Activated CD8-positive, alpha-beta memory T cell treated with anti-CD3 and anti-CD28 coated beads for 36 hours (primary cell): ENCODE results near the gene PSME2. TPM values are rescaled to one million over a fixed set of nuclear protein-coding genes. Genes with fewer than 3 reads are reported as not detected.

Experiments used
- CTCF ChIA-PET: fragments of 350-600 bp; sonication (Branson Sonifier 250); formaldehyde crosslinking; loops from one replicate; lab custom pipeline; 2021; ENCODE audit warnings: antibody characterized with exemption; lab: Charles Lee
- POLR2A ChIA-PET: fragments of 350-600 bp; sonication (Branson Sonifier 250); formaldehyde crosslinking; loops from one replicate; lab custom pipeline; 2021; ENCODE audit warnings: antibody characterized with exemption; lab: Charles Lee
- total RNA-seq, 2 experiments: library from RNA; stranded (reverse); gene quantifications; one replicate each; pipeline ENCODE4 v1.2.3, GENCODE V29; 2021

Gene PSME2
- total RNA-seq, 2 experiments from 2014 or later = 381 to 388 TPM

- ChIA-PET CTCF (interaction anchor here (0.6 to 3.2 kb wide), 12 partner anchors 12 to 218 kb away, joined by 3 to 13 read pairs (median 6); partner anchors contain the start of genes EMC9, IRF9, PSME1 and PSME2), POLR2A (interaction anchor here (1.0 to 3.6 kb wide), 10 partner anchors 20 to 128 kb away, joined by 3 to 31 read pairs (median 9); partner anchors contain the start of genes CHMP4A, EMC9, IRF9 and PCK2)
Measured at GRCh38 chr14:24114532-24115421, 31.6 kb downstream of the PSME2 start, which contains the start of the genes DCAF11 and NRL. TSS of gene DCAF11 (plus strand) at chr14:24114777. CDS start at chr14:24115595, 818 bp downstream. TSS of gene NRL (minus strand) at chr14:24114949. CDS start at chr14:24082848, 32,101 bp downstream.

- CTCF ChIA-PET = interaction anchor here (0.6 to 3.2 kb wide), 10 partner anchors 14 to 1183 kb away, joined by 3 to 13 read pairs (median 4); partner anchors contain the start of genes EMC9, IRF9, PSME1 and PSME2
- POLR2A ChIA-PET = interaction anchor here (1.0 to 3.6 kb wide), 9 partner anchors 19 to 128 kb away, joined by 3 to 31 read pairs (median 10); partner anchors contain the start of genes CHMP4A, EMC9, IRF9 and PCK2
Measured at GRCh38 chr14:24113801-24114531, 32.4 kb downstream of the PSME2 start.

GRCh38 chr14:24113379-24113800 is 33.0 kb downstream of the PSME2 start:
- ChIA-PET POLR2A (interaction anchor here (1.0 to 3.6 kb wide), 7 partner anchors 19 to 100 kb away, joined by 3 to 31 read pairs (median 16); partner anchors contain the start of genes CHMP4A, IRF9, PCK2 and PSME1), CTCF (interaction anchor here (0.6 to 3.2 kb wide), 5 partner anchors 13 to 1182 kb away, joined by 4 to 13 read pairs (median 5); partner anchors contain the start of genes EMC9, IRF9 and PSME1)

GRCh38 chr14:24110523-24110922 is 35.9 kb downstream of the PSME2 start:
- ChIA-PET CTCF (interaction anchor here (1.0 to 3.9 kb wide), 4 partner anchors 16 to 53 kb away, joined by 4 to 25 read pairs (median 6); partner anchors contain the start of gene PCK2), POLR2A (no interaction called here)

- ChIA-PET POLR2A (interaction anchor here (0.7 kb wide), 3 partner anchors 15 to 222 kb away, joined by 3 to 7 read pairs (median 6); no protein-coding TSS in a partner anchor), CTCF (interaction anchor here (0.6 to 3.9 kb wide), 7 partner anchors 15 to 1100 kb away, joined by 3 to 25 read pairs (median 5); partner anchors contain the start of gene PCK2)
Measured at GRCh38 chr14:24110060-24110459, 36.4 kb downstream of the PSME2 start.

- POLR2A ChIA-PET = interaction anchor here (0.7 to 2.0 kb wide), 5 partner anchors 15 to 925 kb away, joined by 4 to 13 read pairs (median 6); partner anchors contain the start of genes IRF9, PCK2 and PSME1
- CTCF ChIA-PET = interaction anchor here (0.5 to 5.6 kb wide), 21 partner anchors 13 to 1169 kb away, joined by 3 to 70 read pairs (median 5); partner anchors contain the start of genes CARMIL3, DHRS4L2, EMC9 and IRF9
Measured at GRCh38 chr14:24108336-24108874, 38.0 kb downstream of the PSME2 start.

GRCh38 chr14:24106672-24107271 is 39.6 kb downstream of the PSME2 start:
- ChIA-PET POLR2A (interaction anchor here (0.7 to 0.8 kb wide), 2 partner anchors 12 to 53 kb away, joined by 3 read pairs; no protein-coding TSS in a partner anchor), CTCF (interaction anchor here (1.0 to 5.6 kb wide), 6 partner anchors 12 to 54 kb away, joined by 3 to 70 read pairs (median 12); partner anchors contain the start of genes IRF9 and PCK2)

GRCh38 chr14:24105609-24106239 is 40.7 kb downstream of the PSME2 start:
- ChIA-PET POLR2A (interaction anchor here (0.7 kb wide), 1 partner anchor 52 kb away, joined by 3 read pairs; no protein-coding TSS in a partner anchor), CTCF (interaction anchor here (1.4 to 5.6 kb wide), 3 partner anchors 10 to 16 kb away, joined by 3 to 70 read pairs (median 4); partner anchors contain the start of gene PCK2)

- CTCF ChIA-PET = no interaction called here
- POLR2A ChIA-PET = interaction anchor here (0.6 to 1.7 kb wide), 2 partner anchors 9 to 66 kb away, joined by 6 to 7 read pairs; partner anchors contain the start of gene PCK2
Measured at GRCh38 chr14:24103451-24103850, 43.0 kb downstream of the PSME2 start.

- POLR2A ChIA-PET = interaction anchor here (0.5 kb wide), 1 partner anchor 51 kb away, joined by 3 read pairs; no protein-coding TSS in a partner anchor
Measured at GRCh38 chr14:24102357-24103048, 43.9 kb downstream of the PSME2 start.

GRCh38 chr14:24100982-24101494 is 45.4 kb downstream of the PSME2 start:
- ChIA-PET CTCF (interaction anchor here (1.2 kb wide), 2 partner anchors 13 to 41 kb away, joined by 3 to 4 read pairs; partner anchors contain the start of gene DCAF11), POLR2A (interaction anchor here (1.3 kb wide), 1 partner anchor 20 kb away, joined by 4 read pairs; no protein-coding TSS in a partner anchor)

More at GRCh38 chr14:24102357-24103048, 43.9 kb downstream of the PSME2 start:
- CTCF ChIA-PET = interaction anchor here (0.9 to 1.0 kb wide), 2 partner anchors 39 to 44 kb away, joined by 3 to 4 read pairs; no protein-coding TSS in a partner anchor

GRCh38 chr14:24100197-24100981 is 46.0 kb downstream of the PSME2 start:
- POLR2A ChIA-PET = interaction anchor here (1.3 kb wide), 1 partner anchor 20 kb away, joined by 4 read pairs; no protein-coding TSS in a partner anchor
- CTCF ChIA-PET = interaction anchor here (1.2 kb wide), 1 partner anchor 14 kb away, joined by 4 read pairs; the partner anchor contains the start of gene DCAF11

GRCh38 chr14:24098927-24099813 is 47.2 kb downstream of the PSME2 start:
- ChIA-PET CTCF (interaction anchor here (8.2 kb wide), 1 partner anchor 8 kb away, joined by 70 read pairs; no protein-coding TSS in a partner anchor), POLR2A (no interaction called here)
